ENCODE measurements around the gene RETSAT.
"Not testable (repeated sequence)": the region's sequence is repeated elsewhere in the genome, so short reads cannot be mapped to it uniquely, and the experiment has no call there.

RETSAT gene

GRCh38 chr2:85329701-85330100 lies 24.6 kb downstream of the RETSAT start:
- FAIRE-seq, result not testable (repeated sequence)

- FAIRE-seq, result no peak
Observed at GRCh38 chr2:85329181-85329651, 25.1 kb downstream of the RETSAT start.

GRCh38 chr2:85327822-85328617 lies 26.3 kb downstream of the RETSAT start, which contains the start of gene TGOLN2:
TGOLN2 (minus strand) TSS chr2:85327989; CDS start chr2:85327962, 27 bp downstream.
- FAIRE-seq, result no peak

- no peak for FAIRE-seq
Observed at GRCh38 chr2:85327160-85327821, 27.0 kb downstream of the RETSAT start.

- FAIRE-seq, result no peak
Observed at GRCh38 chr2:85326406-85327159, 27.7 kb downstream of the RETSAT start.

DNA sequence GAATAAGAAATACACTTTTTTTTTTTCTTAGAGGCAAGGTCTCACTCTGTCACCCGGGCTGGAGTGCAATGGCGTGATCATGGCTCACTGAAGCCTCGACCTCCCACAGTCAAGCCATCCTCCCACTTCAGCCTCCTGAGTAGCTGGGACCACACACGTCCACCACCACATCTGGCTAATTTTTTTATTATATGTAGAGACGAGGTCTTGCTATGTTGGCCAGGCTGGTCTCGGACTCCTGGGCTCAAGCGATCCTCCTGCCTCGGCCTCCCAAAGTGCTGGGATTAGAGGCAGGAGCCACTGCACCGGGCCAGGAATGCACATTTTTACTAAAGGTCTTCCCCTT lies 28.9 kb downstream of the RETSAT start:
- no peak for FAIRE-seq

DNA sequence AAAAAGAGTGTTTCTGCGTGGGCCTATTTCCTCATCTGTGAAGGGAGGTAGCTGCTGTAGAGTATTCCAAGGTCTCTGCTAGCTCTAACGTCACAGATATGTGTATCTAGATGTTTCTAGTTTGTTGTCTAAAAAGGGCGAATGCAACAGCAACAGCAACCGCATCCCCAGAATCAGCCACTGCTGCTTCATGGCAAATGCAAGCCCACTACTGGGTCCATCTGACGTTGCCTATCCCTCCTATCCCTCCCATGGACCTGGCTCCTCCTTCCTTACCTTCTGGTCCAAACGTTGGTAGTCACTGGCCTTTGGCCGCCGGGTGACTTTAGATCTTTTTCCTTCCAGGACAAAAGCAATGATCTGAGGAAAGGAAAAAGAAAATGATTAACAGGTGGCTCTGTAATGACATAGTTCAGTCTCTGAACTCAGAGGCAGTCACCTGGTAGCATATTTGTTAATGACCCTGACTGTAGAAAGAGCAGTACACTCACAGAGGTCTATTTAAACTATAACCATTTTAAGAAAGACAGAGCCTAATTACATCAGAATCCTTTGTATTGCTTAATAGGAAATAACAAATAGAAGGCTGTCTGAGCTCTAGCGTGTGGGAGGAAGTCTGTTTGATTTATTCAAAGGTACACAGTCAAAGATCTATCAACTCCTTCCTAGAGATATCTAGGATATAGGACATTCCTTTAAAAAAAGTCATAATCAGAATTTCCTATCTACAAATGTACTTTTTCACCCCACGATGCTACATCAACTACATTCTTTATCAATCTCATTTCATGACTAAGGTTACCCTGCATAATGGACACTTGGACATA lies 29.5 kb downstream of the RETSAT start:
- FAIRE-seq, result no peak

DNA sequence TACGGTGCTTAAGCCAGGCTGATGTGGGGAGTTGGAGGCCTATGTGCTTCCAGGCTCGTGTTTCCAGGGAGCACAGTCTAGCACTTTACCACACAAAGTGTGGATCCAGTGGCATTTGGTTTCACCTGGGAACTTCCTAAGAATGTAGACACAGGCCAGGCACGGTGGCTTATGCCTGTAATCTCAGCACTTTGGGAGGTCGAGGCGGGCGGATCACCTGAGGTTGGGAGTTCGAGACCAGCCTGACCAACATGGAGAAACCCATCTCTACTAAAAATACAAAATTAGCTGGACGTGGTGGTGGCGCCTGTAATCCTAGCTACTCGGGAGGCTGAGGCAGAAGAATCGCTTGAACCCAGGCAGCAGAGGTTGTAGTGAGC lies 30.4 kb downstream of the RETSAT start:
- FAIRE-seq, result not testable (repeated sequence)

DNA sequence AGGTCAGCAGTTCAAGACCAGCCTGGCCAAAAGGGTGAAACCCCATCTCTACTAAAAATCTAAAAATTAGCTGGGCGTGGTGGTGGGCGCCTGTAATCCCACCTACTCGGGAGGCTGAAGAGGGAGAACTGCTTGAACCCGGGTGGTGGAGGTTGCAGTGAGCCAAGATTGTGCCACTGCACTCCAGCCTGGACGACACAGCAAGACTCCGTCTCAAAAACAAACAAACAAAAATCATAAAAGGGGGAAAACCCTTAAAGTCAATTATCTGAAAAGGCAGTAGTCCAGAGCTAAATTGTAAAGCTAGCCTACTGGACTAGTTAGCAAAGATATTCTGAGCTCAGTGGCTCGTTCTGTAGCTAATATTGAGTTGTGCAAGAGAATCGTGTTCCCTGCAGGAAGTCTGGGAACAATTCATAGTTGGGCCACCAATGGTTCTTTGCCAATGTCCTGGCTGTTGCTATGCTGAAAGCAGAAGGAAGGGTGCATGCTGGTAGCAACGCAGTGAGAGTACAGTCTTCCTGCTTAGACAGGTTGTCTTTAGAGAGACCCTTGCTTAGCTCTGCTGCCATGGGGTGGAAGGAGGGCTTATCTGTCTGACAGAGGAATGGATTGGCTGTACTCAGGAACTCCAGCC lies 30.9 kb downstream of the RETSAT start:
- no peak for FAIRE-seq

DNA sequence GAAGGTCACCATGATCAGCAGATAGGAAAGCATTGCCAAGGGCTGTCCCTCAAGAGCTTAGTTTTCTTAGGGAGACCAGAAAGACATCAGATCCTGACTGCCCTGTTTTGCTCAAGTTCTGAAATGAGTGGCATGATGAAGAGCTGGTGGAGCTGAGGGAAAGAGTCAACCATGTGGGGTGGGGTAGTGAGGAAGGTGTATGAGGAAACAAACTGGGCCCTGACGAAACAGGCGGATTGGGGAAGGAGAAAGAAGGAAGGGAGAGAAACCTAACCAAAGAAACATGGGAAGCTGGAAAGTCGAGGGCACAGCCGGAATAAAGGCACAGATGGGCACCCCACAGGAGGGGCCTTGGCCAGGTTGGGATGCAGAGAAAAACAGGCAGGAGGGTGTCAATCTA lies 34.5 kb downstream of the RETSAT start:
- no peak for FAIRE-seq

DNA sequence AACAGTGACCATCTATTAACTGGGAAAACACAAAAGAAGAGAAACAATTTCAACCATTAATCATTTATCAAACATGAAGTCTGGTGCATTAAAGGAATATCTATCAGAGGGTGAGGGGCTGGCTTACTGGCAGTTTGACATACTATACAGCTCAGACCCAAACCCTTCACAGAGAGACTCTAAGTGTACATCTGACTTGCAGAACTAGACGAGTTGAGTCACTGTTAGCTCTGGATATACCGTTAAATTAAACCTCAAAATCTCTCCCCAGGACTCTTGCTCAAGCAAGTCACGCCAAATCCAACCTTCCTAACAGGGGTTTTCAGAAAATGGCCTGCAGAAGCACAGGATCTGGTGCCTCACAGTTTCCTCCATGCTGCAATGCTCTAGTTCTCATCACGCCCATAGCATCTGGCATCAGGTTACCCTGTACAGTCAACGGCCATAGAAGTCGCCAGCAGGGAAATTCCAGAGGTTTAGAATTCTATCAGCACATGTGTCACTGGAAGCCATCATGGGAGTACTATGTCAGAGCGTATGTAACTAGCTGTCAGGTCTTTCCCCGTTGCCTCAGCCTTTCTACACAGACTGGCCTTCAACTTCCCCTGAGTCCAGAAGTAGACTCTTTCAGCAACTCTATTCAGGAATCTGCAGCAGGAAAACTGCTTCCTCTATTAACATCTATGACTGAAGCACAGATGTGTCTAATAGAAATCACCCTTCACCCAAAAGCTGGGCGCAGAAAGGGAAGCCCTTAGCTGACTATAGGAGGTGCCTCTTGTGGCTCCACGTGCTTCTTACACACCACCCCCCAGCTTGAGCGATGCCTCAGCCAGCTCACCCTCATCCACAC lies 35.9 kb downstream of the RETSAT start:
- FAIRE-seq, result no peak

DNA sequence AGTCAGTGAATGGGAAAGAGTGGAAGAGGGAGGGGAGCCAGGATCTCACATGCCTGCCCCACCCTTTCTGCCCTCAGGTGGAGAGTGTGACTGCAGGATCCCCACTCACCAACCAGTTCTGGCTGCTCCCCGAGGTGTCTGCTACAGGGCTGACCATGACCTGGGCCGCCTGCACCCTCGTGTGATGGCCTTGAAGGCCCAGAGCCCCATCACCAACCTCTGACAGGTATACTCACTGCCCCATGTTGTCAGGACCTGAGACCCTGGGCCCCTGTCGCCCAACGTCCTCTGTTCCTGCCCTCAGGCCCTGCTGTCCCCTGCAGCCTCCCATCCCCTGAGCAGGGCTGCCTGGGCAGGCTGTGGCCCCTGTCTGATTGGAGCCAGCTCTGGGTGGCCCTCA lies 38.4 kb downstream of the RETSAT start:
- FAIRE-seq, result not testable (repeated sequence)

DNA sequence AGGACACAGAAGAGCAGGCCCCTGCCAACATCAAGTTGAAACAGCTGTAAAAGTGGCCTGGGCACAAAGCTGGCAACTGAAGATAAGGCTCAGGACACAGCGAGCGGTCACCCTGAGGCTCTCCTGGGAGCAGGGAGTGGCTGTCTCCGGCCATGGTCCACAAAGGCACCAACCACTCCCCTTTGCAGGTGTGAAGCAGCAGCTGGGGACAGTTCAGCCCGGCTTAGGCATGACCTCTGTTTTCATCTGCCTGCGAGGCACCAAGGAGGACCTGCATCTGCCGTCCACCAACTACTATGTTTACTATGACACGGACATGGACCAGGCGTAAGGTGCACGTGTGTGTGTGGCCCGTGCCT lies 39.5 kb downstream of the RETSAT start:
- FAIRE-seq, result no peak

DNA sequence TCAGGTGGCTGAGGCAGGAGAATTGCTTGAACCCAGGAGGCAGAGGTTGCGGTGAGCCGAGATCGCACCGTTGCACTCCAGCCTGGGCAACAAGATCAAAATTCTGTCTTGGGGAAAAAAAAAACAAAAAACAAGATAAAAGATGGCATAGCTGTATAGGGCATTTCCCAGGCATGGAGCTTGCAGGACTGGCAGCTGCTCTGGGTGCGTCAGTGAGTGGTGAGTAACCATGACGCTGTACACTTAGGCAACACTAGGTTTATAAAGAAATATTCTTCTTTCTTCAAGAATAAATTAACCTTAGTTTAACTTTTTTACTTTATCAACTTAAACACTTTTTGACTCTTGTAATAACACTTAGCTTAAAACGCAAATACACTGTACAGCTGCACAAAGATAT lies 41.9 kb downstream of the RETSAT start:
- no peak for FAIRE-seq

DNA sequence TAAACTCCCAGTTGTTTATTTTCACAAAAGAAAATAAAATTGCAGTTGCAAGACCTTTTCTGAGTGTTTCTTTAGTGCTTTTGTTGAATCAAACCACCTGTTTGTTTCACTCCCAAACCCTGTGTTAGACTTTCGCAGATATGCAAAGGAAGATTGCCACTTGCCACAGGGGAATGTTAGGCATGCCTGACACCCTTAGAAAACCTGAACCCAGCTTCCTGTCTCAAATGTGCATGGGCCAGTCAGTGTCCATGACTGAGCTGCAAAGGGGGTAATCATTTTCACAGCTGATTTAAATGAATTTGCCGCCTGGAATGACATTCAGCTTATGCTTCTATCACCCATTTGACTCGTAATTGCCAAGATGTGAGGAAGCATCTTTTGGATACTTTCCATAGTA lies 44.0 kb downstream of the RETSAT start:
- no peak for FAIRE-seq

DNA sequence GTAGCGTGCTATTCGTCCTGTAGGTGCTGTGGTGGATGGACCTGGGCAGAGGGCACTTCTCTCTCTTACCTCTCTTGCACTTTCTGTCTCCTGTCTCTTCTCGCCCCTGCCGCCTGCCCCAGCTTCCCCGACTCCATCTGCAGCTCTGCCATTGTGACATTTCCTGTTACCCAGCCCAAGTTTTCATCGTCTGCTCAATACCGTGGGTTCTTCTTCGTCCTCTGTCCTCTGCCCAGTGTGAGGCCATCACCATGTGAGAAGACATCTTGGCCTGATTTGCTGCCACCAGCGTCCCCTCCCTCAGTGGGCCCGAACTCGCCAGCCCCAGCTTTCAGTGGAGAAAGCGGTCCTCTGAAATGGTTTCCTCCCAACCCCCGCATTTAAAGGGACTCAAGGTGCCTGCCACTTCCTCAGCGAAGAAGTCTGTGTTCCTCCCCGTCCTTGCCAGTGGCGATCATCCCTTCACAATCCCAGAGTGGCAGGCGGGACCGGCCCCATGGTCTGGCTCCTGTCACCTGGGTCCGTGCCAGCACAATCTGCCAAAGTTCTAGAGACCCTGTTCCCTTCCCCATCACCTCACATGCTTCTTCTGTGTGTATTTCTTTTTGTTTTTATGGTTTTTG lies 44.5 kb downstream of the RETSAT start:
- FAIRE-seq, result no peak

GRCh38 chr2:85308896-85309555 lies 45.3 kb downstream of the RETSAT start:
- FAIRE-seq, result no peak

GRCh38 chr2:85308201-85308600 lies 46.1 kb downstream of the RETSAT start:
- FAIRE-seq, result no peak

- no peak for FAIRE-seq
Observed at GRCh38 chr2:85307527-85307897, 46.8 kb downstream of the RETSAT start.

DNA sequence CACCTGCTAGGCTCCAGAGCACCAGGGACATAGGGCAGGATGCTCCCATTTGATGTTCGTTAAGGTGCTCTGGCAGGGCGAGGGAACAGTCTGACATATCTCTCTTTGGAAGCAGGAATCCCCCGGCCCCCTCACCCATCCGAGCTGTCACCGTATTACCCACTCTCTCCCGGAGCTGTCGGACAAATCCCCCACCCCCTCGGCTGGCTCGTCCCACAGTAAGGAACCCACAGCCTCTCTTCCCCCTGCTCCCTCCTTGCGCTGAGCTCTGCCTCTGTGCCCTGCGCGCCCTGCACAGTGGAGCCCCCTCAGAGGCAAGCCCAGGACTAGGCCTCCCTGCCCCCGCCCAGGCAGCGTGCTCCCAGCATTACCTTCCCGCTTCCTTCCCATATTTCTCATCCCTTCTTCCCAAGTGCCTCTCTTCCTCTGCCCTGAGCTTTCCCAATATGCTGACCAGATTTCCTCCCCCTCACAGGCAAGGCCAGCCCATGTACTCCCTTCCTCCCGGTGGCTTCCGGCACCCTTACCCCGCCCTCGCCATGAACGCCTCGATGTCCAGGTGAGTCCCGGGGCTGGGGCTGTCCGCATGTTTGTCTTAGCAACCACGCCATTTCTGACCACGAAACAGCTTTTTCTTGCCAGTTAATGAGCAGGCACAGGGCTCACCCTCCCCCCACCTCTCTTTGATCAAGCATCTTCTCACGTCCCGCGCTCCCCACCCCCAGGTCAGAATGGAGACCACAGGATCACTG lies 50.4 kb downstream of the RETSAT start:
- FAIRE-seq, result no peak

All from G401.6 (cell line).